Measurements from ENCODE around the gene CSNK1G2. TPM values are rescaled to one million over a fixed set of nuclear protein-coding genes. Genes with fewer than 3 reads are reported as not detected.

The CSNK1G2 gene
- total and polyA plus RNA-seq, 2 experiments from 2014 or later = 39.6 to 147 TPM

DNA sequence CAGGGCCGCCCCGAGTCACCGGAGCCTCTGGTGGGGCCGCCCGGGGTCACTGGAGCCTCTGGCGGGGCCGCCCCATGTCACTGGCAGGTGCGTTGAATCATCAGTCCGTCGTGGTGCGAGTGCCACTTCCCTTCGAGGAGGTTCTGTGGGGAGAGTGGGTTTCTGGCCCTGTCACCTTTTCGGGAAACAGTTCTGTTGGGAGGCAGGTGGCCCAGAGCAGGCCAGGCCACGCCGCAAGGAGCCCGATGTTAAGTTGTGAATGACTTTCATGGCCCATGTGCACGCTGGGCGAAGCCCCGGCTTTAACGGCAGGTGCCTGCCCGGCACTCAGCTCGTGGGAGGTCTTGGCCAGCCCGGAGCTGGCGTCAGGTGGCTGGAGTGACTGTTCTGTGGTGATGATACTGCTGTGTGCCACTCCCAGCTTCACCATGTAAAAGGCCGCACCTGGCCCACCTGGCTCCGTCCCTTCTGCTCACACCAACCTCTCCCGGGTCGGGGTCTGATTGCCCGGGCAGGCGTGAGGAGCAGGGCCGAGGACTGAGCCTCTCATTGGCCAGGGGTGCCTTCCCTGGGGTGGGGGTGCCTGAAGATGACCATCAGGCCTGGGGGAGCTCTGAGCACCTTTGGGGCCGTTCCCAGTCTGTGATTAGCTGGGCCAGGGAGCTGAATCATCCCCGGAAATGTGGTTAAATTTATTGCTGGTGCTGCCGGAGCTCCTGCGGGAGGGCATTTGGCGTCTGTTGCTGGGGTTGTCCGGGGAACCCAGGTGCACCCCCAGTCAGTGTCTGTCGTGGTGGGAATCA is 29.2 kb downstream of the CSNK1G2 start:
- Histone ChIP-seq H3F3A (replicated peaks; ENCODE audit: low read depth) (no peaks in the 10 kb centered on the region; the same call in 1 of the 2 replicates), H3K9me2 (ENCODE audit: insufficient read depth) (no peaks in the 10 kb centered on the region), H3K4me3 (no peak overlapping the region), H2AFZ (no peak overlapping the region), H3K4me1 (ENCODE audit: insufficient read depth) (no peaks in the 10 kb centered on the region), H3K4me2 (no peak overlapping the region), H3K79me2 (replicated peaks; ENCODE audit: insufficient read depth) (peaks cover 60% of the 10 kb centered on the region), H4K20me1 (replicated peaks; ENCODE audit: insufficient read depth) (peaks cover 33% of the 10 kb centered on the region), H3K27me3 (ENCODE audit: insufficient read depth) (no peaks in the 10 kb centered on the region), H3K36me3 (ENCODE audit: insufficient read depth) (no peaks in the 10 kb centered on the region), H3K27ac (ENCODE audit: low read depth) (no peak overlapping the region)
- H3K36me3 Mint-ChIP-seq (ENCODE audit: low read depth) = peaks cover 12% of the 10 kb centered on the region
- H3K4me3 Mint-ChIP-seq = no peak overlapping the region
- peaks cover 5% of the 10 kb centered on the region for H3K27me3 Mint-ChIP-seq (ENCODE audit: insufficient read depth, low read depth, poor library complexity)
- H3K4me1 Mint-ChIP-seq = no peaks in the 10 kb centered on the region
- H3K27ac Mint-ChIP-seq = no peak overlapping the region
- no peak for ATAC-seq
- DNase-seq (ENCODE audit: low spot score) = no peak
- no peak for TF ChIP-seq JUNB (IDR thresholded peaks at IDR 0.05; ENCODE audit: unreplicated experiment)
- TF ChIP-seq, protein P1, sequence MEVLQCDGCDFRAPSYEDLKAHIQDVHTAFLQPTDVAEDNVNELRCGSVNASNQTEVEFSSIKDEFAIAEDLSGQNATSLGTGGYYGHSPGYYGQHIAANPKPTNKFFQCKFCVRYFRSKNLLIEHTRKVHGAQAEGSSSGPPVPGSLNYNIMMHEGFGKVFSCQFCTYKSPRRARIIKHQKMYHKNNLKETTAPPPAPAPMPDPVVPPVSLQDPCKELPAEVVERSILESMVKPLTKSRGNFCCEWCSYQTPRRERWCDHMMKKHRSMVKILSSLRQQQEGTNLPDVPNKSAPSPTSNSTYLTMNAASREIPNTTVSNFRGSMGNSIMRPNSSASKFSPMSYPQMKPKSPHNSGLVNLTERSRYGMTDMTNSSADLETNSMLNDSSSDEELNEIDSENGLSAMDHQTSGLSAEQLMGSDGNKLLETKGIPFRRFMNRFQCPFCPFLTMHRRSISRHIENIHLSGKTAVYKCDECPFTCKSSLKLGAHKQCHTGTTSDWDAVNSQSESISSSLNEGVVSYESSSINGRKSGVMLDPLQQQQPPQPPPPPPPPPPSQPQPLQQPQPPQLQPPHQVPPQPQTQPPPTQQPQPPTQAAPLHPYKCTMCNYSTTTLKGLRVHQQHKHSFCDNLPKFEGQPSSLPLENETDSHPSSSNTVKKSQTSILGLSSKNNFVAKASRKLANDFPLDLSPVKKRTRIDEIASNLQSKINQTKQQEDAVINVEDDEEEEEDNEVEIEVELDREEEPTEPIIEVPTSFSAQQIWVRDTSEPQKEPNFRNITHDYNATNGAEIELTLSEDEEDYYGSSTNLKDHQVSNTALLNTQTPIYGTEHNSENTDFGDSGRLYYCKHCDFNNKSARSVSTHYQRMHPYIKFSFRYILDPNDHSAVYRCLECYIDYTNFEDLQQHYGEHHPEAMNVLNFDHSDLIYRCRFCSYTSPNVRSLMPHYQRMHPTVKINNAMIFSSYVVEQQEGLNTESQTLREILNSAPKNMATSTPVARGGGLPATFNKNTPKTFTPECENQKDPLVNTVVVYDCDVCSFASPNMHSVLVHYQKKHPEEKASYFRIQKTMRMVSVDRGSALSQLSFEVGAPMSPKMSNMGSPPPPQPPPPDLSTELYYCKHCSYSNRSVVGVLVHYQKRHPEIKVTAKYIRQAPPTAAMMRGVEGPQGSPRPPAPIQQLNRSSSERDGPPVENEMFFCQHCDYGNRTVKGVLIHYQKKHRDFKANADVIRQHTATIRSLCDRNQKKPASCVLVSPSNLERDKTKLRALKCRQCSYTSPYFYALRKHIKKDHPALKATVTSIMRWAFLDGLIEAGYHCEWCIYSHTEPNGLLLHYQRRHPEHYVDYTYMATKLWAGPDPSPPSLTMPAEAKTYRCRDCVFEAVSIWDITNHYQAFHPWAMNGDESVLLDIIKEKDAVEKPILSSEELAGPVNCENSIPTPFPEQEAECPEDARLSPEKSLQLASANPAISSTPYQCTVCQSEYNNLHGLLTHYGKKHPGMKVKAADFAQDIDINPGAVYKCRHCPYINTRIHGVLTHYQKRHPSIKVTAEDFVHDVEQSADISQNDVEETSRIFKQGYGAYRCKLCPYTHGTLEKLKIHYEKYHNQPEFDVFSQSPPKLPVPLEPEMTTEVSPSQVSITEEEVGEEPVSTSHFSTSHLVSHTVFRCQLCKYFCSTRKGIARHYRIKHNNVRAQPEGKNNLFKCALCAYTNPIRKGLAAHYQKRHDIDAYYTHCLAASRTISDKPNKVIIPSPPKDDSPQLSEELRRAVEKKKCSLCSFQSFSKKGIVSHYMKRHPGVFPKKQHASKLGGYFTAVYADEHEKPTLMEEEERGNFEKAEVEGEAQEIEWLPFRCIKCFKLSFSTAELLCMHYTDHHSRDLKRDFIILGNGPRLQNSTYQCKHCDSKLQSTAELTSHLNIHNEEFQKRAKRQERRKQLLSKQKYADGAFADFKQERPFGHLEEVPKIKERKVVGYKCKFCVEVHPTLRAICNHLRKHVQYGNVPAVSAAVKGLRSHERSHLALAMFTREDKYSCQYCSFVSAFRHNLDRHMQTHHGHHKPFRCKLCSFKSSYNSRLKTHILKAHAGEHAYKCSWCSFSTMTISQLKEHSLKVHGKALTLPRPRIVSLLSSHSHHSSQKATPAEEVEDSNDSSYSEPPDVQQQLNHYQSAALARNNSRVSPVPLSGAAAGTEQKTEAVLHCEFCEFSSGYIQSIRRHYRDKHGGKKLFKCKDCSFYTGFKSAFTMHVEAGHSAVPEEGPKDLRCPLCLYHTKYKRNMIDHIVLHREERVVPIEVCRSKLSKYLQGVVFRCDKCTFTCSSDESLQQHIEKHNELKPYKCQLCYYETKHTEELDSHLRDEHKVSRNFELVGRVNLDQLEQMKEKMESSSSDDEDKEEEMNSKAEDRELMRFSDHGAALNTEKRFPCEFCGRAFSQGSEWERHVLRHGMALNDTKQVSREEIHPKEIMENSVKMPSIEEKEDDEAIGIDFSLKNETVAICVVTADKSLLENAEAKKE (CRISPR knock-in tag; IDR thresholded peaks at IDR 0.05) = no peak
- TF ChIP-seq, protein P2, sequence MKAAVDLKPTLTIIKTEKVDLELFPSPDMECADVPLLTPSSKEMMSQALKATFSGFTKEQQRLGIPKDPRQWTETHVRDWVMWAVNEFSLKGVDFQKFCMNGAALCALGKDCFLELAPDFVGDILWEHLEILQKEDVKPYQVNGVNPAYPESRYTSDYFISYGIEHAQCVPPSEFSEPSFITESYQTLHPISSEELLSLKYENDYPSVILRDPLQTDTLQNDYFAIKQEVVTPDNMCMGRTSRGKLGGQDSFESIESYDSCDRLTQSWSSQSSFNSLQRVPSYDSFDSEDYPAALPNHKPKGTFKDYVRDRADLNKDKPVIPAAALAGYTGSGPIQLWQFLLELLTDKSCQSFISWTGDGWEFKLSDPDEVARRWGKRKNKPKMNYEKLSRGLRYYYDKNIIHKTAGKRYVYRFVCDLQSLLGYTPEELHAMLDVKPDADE (IDR thresholded peaks at IDR 0.05) = no peak
- no peak for TF ChIP-seq STAT1 (IDR thresholded peaks at IDR 0.05; ENCODE audit: unreplicated experiment)
- TF ChIP-seq REST (IDR thresholded peaks at IDR 0.05; ENCODE audit: unreplicated experiment) = no peak
- TF ChIP-seq, protein P3, sequence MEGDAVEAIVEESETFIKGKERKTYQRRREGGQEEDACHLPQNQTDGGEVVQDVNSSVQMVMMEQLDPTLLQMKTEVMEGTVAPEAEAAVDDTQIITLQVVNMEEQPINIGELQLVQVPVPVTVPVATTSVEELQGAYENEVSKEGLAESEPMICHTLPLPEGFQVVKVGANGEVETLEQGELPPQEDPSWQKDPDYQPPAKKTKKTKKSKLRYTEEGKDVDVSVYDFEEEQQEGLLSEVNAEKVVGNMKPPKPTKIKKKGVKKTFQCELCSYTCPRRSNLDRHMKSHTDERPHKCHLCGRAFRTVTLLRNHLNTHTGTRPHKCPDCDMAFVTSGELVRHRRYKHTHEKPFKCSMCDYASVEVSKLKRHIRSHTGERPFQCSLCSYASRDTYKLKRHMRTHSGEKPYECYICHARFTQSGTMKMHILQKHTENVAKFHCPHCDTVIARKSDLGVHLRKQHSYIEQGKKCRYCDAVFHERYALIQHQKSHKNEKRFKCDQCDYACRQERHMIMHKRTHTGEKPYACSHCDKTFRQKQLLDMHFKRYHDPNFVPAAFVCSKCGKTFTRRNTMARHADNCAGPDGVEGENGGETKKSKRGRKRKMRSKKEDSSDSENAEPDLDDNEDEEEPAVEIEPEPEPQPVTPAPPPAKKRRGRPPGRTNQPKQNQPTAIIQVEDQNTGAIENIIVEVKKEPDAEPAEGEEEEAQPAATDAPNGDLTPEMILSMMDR (conservative IDR thresholded peaks at IDR 0.05; ENCODE audit: low read depth in 2 of 2) = no peak
- no peak for TF ChIP-seq POLR2AphosphoS5 (IDR thresholded peaks at IDR 0.05; ENCODE audit: low read depth)
- TF ChIP-seq ZNF114 (CRISPR knock-in tag; IDR thresholded peaks at IDR 0.05) = no peak
- no peak for TF ChIP-seq NANOG (IDR thresholded peaks at IDR 0.05; ENCODE audit: borderline replicate concordance)
- no peak for TF ChIP-seq ZNF331 (CRISPR knock-in tag; IDR thresholded peaks at IDR 0.05; ENCODE audit: low read depth)
- TF ChIP-seq CREB1 (CRISPR knock-in tag; IDR thresholded peaks at IDR 0.05; ENCODE audit: low read depth) = no peak
- no peak for TF ChIP-seq EZH2 (IDR thresholded peaks at IDR 0.05; ENCODE audit: low read depth, unreplicated experiment)
- no peak for TF ChIP-seq EZH2phosphoT487 (IDR thresholded peaks at IDR 0.05; ENCODE audit: unreplicated experiment)
- H3K9me3 Mint-ChIP-seq = no peaks in the 10 kb centered on the region

Data from GM23338 (cell line).